HG02981 (cell line): ENCODE measurements around the gene SPEG.

Source experiments
- ATAC-seq: cut with Tn5 transposase; IDR thresholded peaks from one replicate; pipeline ENCODE4 v1.9.1; 2021; ENCODE audit warnings: mild to moderate bottlenecking, moderate library complexity; ENCODE audit not compliant: unreplicated experiment

Gene SPEG

DNA sequence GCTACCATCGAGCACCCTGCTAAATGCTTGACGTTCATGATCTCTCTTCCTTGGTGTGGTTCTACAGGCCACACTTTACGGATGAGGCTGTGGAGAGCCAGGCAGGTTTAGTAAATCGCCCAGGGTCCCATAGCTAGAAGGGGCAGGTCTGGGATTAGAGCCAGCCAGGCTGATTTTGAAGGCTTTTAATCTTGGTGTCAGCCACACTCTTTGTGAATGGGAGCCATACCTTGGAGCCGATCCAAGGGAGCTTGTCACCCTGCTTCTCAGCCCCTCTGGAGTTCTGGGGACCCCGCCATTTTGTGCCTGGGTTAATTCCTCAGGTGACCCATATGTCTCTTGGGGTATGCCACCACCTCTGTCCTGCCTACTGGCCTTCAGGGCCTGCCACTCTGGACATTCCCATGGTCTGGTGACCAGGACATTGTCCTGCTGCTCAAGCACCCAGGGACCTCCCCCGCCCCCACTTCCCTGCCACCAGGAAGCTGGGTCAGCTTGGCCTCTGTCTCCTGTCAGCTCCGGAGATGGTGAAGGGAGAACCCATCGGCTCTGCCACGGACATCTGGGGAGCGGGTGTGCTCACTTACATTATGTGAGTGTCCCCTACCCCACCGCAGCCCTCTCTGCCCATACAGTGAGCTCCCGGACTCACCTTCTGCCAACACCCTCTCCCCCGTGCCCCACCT lies 56.8 kb downstream of the SPEG start:
- ATAC-seq: no peak

DNA sequence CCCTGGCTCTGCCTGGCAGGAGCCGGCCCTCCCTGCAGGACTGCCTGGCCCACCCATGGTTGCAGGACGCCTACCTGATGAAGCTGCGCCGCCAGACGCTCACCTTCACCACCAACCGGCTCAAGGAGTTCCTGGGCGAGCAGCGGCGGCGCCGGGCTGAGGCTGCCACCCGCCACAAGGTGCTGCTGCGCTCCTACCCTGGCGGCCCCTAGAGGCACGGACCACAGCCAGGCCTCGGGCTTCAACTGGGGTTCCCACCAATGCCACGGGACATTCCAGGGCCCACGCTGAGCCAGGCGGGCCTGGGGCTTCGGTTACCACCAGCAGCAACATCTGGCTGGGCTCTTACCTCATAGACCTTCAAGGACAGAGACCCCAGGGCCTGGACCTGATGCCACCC lies 57.9 kb downstream of the SPEG start:
- no peak for ATAC-seq

DNA sequence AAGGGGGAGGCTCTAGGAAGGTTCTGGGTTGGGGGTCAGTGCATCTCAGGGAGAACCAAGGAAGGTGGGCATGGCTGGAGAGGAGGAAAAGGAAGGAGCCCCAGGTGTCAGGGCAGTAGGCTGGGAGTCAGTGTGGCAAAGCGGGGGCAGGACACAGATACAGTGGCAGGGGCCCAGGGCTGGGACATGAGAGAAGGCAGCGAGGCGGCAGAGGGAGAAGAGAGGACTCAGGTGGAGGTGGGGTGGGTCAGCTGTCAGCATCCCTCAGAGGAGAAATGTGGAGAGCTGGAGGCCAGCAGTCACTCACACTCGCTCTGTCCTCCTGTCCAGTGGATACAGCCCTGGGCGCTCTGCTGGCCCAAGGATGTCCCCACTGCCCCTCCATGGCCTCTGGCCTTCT lies 58.4 kb downstream of the SPEG start:
- ATAC-seq: no peak

DNA sequence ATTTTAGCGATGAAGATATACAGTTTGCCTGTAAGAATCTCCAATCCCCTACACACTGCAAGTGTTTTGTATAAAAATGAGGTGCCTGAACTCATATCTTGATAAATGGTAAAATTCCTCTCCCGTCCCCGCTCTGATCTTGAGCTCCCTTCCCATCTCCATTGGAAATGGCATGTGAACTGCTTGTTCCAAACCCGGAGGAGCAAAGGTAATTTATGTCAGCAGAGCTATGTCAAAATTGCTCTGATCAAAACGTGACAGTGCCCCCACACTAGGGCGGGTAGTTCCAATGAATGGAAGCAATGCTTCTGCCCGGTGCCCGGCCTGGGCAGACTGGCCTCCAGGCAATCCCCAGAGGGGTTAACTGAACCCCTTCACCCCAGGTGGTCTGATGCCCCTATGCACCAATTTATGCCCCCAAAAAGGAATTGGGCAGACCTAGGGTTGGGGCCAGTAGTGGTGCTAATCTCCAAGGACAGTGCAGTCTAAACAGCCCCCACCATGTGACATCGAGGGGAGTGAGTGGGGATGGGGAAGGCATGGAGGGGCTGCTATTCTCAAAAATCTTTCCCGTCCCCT lies 60.4 kb downstream of the SPEG start:
- ATAC-seq: no peak

DNA sequence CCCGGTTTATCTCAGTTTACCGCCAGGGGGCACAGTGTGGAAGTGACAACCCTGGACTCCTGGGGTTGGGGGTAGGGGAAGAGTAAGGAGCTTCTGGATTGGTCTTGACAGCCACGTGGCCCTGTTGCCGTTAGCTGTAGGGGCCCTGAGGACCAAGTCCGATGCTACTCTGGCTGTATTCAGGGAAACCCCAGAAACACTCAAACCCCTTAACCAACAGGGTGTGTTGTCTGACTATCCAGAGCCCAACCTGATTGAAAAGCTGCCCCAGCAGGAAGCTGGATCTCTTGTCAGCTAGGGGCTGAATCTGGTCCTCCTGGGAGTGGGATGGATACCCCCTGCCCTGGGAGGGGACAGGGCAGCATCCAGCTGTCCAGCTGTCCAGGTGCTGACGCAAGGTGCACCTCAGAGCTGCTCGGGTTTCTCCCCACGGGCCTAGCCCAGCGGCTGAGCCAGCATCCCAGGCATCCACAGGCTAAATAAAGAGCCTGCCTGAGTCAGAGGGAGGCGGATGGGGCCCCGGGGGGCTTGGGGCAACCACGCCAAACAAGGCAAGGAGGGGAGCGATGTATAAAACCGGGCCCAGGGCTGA lies 61.0 kb downstream of the SPEG start:
- ATAC-seq: peak; percentile 16

DNA sequence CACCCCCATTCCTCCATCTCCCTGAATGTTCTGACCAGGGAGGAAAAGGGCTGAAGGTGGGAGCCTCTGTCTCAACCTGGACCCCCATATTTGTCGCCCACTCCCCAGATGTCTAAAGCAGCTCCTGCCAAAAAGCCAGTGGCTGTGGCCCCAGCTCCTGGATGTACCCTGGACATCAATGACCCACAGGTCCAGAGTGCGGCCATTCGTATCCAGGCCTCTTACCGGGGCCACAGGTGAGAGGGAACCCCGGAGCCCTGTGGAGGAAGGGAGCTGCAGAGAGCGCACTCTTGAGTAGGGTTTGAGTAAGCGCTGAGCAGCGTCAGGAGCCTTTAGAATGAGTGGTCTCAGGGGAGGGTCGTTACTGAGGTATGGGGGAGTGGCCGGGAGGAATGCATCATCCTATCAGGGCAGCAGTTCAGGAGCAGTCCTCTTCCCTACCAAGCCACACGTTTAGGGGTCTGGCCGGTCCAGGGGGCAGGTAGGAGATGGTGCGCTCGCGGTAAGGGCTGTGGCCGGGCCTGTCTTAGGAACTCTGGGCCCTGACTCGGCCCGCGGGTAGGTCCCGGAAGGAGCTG lies 61.7 kb downstream of the SPEG start:
- no peak for ATAC-seq

DNA sequence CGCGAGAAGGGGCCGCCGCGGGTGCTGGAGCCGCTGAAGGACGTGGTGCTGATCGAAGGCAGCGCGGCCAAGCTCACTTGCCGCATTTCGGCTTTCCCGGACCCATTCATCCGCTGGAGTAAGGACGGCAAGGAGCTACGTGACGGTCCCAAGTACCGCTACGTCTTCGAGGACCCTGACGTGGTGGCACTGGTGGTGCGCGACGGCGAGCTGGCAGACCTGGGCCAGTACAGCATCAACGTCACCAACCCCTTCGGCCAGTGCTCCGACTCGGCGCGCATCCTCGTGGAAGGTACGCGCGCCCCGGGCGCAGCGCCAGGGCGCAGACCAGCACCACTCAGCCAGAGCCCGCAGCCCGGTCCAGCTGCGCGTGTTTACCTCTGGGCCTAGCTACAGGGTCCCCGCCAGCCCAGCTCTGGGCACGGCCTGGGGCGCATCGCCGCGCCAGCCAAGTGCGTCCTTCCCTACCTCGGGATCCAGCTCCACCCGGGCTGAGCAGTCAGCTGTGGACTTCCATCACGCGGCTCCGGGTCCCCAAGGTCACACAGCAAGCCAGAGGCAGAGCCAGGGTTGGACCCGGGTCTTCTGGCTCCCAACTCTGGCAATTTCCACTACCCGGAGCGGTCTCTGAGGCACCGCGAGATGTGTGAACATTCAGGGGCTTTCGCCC lies 62.3 kb downstream of the SPEG start:
- no peak for ATAC-seq

DNA sequence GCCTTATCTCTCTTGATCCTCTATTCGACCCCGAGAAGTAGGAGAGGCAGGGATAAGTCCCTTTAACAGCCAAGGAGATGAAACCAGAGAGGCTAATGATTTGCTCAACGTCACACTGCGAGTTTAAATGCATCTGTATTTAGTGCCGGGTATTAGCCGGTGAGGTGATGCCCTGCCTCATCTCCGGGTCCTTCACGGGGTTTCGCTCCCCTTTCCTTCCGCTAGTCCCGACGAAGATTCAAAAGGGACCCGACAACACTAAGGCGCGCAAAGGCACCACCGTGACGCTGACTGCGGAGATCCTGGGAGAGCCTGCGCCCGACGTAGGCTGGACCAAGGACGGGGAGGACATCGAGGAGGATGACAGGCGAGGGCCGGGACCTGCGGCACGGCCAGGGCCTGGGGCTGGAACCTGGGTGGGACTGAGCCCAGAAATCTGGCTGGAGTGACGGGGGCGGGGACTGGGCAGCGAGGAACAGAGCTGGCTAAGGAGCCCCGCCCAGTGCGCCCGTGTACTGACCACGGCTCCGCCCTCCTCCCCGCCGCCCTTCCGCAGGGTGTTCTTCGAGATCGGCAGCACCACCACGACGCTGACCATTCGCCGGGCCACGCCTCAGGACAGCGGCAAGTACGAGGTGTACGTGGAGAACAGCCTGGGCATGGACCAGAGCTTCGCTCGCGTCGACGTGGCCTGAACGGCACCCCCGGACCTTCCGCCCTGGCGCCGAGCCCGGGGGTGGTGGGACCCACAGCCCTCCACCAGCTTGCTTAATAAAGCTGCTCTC lies 63.0 kb downstream of the SPEG start:
- ATAC-seq: peak; percentile 18

DNA sequence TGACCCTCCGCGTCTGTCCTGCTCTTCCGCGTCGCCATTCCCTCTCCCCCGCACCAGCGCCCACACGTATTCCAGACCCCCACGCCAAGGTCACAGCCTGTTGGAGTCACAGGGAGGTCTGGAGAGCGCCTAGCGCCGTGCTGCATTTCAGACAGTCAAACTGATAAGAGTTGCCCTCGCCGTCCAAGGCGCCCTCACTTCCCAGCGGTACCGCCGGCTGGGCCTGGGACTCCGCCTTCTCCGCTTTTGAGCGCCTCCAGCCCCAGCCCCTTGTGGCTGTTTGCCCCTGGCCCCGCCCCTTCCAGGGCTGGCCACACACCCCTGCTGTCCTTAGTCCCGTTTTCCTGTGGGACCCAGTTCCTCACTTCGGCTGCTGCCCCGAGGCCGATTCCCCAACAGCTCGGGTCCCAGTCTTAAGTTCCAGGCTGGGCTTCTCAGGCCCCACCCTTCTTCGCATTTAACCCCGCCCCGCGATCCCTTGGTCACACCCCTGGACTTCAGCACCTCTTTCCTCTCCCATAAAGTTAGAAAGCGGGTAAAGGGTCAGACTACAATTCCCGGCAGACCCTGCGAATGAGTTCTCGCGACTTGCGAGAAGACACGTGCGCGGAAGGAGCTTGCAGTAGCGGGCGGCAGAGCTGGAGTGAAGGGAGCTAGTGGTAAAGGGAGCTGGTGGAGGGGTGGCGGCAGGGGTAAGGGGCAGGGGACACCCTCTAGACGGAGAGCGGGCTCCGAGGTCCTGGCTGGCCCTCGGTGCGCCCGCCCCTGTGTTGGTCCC lies 63.8 kb downstream of the SPEG start, which contains the start of gene GMPPA:
Gene GMPPA (plus strand): TSS at position 612 of the 778 bp plus-strand sequence. CDS start 1,085 bp downstream, outside the sequence.
- ATAC-seq: peak; percentile 94

DNA sequence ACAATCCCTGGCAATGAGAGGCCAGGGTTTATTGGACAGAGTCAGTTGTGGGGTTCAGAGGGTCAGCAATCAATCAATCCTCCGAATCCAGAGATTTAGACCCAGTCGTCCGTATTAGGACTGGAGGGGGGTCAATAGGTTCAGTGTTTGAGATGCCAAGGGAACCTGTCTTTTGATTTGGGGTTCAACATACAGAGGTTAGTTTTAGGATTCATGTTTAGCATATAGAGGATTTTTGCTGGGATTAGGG lies 64.3 kb downstream of the SPEG start:
- ATAC-seq: peak; percentile 3

DNA sequence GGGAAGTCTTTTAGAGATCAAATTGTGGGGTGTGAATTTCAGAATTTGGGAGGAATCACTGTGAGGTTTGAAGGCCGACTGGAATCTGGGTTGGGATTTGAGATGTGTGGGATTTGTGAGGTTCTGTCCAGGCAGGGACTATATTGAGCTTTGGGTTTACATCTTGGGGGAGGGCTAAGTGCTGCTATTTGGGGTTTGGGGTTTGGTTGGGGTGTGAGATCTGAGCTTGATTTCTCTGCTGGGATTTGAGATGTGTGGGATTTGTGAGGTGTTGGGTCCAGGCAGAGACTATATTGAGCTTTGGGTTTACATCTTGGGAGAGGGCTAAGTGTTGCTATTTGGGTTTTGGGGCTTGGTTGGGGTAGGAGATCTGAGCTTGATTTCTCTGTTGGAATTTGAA lies 64.9 kb downstream of the SPEG start:
- ATAC-seq: no peak

DNA sequence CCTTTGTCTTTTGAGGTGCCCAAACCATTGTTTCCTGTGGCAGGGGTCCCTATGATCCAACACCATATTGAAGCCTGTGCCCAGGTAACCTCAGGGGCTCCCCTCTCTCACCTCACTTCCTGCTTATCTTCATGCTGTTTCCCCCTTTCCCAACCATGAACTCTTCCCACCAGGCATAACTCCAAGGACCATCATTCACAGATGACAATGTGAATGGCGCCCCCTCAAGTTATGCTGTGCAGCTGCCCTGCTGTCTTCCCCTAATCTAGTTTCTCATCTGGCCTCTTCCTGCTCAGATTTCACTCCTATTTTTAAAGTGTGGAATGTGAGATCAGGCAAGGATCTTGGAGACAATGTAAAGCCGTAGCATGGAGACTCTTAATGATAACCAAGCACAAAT lies 65.5 kb downstream of the SPEG start:
- ATAC-seq: no peak

DNA sequence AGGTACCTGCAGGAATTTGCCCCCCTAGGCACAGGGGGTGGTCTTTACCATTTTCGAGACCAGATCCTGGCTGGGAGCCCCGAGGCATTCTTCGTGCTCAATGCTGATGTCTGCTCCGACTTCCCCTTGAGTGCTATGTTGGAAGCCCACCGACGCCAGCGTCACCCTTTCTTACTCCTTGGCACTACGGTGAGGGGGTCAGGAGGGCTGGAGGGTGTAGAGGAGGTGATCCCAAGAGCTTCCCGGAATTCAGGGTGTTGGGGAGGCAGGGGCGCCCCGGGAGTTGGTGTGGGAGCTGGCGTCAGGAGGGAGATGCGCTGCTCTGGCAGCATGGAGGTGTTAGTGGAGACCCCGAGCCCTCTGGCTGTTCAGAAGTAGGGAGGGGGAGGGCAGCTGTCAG lies 67.2 kb downstream of the SPEG start:
- no peak for ATAC-seq

DNA sequence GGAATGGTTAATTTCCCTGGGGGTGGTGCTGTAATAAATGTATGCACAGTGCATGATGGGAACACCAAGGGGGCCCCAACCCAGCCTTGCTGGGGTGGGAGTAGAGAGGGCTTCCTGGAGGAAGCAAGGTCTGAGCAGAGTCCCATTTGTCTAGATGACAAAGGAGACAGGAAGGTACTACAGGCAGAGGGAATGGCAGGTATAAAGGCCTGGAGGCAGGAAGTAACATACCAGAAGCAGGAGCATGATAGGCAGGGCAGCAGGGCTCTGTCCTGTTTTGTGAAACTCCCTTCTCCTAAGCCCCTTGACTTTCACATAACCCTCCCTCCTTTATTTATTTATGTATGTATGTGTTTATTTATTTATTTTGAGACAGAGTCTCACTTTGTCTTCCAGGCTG lies 68.0 kb downstream of the SPEG start:
- ATAC-seq: no peak

DNA sequence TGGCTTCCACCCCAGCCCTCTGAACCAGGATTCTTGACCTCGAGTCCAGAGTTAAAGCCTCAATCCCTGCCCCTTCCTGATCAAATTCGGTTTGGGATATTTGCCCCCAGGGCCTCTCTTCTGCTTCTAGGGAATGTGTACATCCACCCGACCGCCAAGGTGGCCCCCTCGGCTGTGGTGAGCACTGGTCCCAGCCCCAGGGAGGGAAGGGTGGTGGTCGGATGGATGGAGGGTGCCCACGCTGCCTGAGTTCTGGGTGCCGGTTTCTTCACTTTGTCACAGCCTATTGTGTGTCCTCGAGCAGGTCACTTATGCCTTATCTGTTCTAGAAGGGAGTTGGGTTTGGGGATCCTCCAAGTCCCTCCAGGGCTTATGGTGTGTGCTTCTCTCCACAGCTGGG lies 70.9 kb downstream of the SPEG start:
- no peak for ATAC-seq

DNA sequence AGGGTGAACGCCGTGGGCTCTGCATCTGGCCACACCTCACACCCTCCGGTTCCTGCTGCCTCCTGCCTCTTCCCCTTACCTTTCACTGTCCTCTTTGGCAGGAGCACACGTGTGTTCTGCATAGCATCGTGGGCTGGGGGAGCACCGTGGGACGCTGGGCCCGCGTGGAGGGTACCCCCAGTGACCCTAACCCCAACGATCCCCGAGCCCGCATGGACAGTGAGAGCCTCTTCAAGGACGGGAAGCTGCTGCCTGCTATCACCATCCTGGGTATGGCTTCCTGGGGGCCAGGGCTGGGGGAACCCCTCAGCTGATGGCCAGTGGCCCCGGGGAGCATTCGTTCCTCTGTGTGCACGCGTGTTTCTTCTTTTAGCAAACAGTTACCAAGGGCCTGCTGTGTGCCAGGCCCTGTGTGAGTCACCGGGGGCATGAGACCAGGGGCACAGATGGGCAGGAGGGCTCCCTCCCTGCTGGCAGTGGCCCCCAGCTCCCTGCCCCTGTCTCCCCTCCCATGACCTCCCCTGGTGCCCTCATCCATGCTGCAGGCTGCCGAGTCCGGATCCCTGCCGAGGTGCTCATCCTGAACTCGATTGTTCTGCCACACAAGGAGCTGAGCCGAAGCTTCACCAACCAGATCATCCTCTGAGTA lies 71.6 kb downstream of the SPEG start:
- no peak for ATAC-seq

DNA sequence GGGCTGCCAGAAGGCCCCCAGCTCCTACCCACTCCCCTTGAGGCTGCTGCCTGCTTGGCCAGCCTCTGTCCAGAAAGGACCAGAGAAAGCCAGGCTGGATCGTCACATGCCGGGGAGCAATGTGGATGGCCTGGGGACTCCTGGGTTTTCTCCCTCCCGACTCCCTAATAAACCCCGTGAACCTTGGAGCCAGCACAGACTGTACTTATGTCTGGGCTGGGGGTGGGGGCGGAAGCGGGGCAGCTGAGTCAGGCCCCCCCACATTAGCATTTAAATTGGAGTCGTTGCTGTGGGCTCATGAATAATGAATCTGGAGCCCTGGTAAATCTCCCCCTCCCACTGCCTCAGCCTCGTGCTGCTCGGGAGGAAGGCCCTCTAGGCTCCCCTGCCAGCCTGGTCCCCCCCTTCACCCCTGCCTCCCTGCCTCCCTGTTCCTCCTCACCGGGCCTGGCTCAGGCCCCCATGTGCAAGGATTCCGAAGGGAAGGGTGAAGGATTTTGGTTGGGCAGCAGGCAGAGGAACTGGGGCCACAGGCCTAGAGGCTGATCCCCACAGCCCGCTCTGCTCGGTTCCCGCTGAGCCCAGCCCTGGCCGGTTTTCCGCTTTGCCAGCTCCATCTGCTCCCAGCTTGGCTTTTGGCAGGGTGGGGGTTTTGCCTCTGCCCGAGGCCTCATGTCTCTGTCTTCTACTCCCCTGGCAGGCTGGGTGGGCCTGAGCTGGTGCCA lies 72.3 kb downstream of the SPEG start:
- ATAC-seq: no peak

DNA sequence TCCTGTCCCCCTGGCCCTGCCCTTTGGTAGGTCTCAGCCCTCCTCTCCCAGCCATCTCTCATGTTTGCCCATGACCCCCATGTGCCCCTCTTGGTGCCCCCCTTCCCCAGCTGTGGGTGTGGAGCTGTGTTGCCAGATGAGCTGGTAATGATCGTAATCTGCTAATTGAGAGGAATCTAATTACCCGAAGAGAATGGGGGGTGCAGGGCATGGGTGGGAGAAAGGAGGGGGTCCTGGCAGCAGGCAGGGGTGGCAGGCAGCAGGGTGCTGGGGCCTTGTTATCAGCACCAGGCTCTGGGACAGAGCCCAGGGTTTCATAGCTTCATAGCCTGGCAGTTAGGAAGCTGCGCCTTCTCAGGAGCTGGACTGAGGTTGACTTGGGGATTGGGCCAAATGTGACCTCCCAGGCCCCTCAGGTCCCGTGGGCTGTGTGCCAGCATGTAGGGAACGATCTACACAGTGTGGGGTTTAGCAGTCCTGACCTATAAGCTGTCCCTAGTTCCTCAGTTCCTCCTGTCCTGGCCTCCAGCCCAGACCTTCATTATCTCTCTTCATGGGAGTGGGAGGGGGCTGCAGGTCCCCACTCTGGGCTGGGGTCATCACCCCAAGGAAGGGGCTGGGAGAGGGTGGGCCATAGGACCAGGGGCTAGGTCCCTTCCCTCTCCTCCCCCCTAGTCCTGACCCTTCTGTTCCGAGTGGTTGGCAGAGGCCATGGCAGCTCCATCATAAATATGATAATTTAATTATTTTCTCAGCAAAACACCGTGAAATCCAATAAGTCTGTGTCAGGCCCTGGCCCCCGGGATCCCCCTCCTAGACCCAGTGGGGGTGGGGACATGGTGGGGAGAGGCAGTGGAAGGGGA lies 73.2 kb downstream of the SPEG start:
- ATAC-seq: no peak

DNA sequence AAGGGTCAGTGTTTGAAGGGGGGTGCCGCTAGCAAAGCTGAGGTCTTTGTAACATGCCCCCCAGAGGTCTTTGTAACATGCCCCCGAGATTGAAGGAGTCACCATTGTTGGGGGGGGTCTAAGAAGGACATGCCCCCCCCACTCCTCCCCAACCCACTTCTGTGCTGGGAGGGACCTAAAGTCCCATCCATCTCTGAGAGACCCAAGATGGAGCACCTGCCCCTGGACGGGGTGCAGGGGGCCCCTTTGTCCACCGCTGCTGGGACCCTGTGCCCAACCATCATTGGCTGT lies 73.7 kb downstream of the SPEG start:
- ATAC-seq: no peak
